GM21515 (cell line): Measurements from ENCODE around the gene PRKG1.

Experiments used
- ATAC-seq: cut with Tn5 transposase; IDR thresholded peaks from one replicate; pipeline ENCODE4 v1.9.1; 2021; ENCODE audit not compliant: unreplicated experiment

PRKG1 gene

DNA sequence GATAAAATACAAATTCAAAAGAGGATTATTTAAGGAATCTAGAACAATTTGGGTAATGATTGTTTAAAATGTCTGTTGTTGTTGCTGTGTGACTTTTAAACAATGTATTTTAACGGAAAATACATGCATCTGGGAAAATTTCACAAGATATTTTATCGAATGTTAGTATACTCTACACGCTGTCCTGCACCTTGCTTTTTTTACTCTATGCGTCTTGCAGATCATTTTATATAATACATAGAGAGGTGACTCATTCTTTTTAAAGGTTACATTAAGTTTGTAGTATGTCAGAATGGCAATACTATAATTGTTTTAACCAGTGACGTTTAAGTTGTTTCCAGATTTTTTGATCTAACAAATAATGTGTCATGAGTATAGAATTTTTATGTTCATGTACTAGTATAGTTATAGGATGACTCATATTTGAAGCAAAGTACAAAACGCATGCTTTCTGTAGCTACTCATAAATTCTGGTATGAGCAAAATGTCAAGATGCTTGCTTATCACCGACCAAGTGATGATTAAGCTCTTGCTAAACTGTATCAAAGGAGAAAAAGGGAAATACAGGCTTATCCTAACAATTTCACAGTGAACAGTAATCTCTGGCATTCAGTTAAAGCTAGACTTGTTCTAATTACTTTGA lies 1244.7 kb downstream of the PRKG1 start:
- no peak for ATAC-seq

DNA sequence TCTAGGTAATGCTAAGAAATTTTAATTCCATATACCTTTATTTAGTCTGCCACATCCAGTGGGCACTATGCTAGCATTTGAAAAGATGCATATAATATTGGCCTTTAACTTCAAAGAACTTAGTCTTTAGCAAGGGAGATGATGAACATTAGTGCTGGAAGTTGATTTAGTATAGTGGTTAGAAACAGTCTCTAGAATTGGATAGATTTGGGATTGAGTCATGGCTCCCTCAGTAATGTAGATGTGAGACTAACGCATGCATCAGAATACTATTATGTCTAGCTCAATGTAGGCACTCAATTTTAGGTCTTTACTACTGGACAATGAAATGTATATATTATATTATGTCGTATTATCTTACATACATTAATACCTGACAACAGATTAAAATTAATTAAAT lies 1245.6 kb downstream of the PRKG1 start:
- ATAC-seq, result no peak

DNA sequence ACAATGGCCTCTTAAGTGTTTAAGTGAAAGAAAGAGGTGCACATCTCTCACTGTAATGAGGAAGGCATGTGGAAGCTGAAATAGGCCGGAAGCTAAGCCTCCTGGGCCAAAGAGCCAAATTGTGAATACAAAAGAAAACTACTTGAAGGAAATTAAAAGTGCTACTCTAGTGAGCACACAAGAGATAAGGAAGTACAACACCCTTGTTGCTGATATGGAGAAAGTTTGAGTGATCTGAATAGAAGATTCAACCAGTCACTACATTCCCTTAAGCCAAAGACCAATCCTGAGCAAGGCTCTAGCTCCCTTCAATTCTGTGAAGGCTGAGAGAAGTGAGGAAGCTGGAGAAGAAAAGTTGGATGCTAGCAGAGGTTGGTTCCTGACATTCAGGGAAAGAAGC lies 1248.0 kb downstream of the PRKG1 start:
- ATAC-seq, result no peak

DNA sequence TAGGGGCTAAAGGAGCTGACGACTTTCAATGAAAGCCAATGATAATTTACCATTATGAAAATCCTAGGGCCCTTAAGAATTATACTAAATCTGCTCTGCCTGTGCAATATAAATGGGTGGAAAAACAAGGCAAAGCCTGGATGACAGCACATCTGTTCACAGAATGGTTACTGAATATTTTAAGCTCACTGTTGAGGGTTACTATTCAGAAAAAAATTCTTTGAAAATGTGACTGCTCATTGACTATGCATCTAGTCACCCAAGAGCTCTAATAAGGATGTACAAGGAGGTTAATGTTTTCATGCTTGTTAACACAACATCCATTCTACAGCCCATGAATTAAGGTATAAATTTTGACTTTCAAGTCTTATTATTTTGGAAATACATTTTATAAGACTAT lies 1248.6 kb downstream of the PRKG1 start:
- no peak for ATAC-seq

DNA sequence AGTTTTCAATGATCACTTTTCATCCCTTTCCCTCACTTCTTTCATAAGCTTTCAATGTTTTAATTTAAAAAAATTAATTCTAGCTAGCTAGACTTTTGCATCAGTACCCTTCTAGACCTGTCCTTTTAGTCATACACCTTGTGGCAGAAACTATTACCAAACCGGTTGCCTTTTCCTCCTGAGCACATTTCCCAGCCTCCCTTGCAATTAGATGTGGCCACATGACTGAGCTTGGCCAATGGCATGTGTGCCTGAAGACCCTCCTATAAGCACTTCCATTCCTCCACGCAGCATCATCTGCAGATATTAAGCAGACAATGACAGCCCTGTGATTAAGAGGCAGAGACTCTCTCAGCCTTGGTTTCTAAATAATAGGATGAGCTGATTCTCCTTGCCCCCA lies 1252.1 kb downstream of the PRKG1 start:
- ATAC-seq, result no peak

DNA sequence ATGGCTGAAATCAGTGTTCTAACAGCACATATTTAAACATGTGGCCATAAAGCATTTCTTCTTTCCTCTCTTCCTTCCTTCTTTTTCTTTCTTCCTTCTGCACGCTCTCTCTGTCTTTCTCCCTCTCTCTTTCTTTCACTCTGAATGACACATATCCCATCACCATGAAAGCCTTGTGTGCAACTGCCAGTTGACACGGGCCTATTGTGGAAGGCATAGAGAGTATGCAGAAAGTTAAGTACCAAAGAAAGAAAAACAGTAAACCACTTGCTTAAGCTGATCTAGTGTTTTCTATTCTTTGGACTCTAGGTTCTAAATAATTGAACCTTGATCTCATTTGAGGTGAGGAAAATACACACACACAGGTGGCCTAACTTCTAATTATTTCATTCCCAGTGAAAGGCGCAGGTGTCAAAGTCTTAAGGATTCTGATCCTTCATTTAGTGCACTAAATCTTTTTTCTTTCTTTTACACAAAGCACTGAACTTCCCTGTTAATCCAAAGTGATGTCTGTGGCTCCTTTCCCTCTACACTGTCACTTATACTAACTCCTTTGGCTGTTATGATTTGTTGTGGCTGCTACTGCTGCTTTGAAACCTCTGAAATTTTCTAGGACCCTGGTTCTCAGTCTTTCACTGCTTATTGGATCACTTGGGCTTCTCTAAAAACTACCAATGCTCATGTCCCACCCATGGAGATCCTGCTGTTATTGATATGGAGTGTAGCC lies 1257.5 kb downstream of the PRKG1 start:
- ATAC-seq, result no peak

DNA sequence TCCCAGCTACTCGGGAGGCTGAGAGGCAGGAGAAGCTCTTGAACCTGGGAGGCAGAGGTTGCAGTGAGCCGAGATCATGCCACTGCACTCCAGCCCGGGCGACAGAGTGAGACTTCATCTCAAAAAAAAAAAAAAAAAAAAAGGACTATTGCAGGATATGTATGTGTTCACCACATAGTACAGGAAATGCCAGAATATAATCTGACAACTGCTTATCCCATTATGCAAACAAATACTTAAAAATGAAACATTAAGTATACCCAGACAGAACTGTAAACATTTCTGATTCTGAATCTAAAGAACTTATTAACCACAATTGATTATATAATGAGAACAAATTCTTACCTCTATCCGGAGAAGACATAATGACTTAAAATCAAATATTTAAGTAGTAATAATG lies 1258.5 kb downstream of the PRKG1 start:
- ATAC-seq, result no peak

DNA sequence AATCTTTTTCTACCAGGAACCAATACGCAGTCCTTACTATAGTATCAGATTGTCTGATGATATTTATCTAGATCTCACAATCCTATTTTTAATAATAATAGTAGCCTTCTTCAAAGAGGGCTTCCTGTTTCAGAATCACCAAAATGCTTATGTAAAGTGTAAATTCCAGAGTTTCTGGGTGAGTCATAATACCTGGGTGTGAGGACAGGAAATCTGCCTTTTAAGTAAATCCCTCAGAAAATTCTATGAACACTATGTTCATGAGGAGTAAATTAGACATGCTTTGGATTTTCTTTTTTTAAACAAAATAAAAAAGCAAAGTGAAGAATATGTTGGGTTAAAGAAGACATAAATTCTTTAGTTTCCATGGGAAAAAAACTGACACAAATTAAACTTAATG lies 1260.3 kb downstream of the PRKG1 start:
- no peak for ATAC-seq

DNA sequence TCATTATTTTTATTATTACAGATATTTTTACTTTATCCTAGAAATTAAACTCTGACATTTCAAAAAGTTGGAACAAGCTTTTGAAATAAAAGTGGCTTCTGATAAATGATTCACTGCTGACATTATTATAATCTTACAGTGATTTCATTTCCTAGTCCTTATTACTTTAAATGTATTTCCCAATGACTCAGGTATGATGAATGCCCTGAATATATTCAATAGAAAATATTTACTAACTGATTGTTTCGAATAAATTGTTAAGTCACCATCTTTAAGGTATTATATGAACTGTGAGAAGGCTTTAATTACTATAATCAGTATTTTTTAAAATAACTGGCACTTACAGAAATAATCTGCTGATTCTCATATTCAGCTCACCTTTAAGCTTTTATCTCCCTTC lies 1261.4 kb downstream of the PRKG1 start:
- ATAC-seq, result no peak

DNA sequence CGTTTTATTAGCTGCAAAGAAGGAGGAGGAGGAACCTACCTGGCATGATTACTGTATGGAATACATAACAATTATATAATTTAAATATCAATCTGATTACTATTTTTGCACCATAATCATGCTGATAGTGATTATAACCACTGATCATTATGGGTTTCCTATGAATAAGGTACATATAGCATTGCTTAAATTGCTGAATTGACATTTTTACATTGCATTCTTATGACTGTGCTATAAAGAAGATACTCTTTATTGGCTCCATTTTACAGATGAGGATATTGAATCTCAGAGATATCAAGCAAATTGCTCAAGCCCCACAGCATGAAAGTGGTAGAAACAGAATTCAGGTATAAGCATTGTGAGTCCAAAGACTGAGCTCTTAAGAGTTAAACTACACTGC lies 1262.9 kb downstream of the PRKG1 start:
- no peak for ATAC-seq

DNA sequence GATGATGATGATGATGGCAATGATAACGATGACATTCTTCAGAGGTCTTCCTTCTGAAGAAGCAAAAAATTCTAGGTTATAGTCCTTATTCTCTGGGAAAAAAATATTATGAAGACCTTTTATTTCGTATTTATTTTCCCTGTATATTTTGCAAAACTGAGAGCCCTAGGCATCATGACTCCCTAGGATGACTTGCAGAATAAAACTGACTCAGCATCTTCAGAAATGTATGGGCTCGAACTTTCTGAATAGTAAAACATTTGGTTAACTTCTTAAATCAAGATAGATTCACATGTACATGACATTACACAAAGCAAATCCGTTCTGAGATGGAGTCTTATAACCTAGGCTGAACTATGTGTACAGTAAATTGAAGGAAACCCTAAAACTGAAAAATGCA lies 1269.2 kb downstream of the PRKG1 start:
- ATAC-seq, result no peak

DNA sequence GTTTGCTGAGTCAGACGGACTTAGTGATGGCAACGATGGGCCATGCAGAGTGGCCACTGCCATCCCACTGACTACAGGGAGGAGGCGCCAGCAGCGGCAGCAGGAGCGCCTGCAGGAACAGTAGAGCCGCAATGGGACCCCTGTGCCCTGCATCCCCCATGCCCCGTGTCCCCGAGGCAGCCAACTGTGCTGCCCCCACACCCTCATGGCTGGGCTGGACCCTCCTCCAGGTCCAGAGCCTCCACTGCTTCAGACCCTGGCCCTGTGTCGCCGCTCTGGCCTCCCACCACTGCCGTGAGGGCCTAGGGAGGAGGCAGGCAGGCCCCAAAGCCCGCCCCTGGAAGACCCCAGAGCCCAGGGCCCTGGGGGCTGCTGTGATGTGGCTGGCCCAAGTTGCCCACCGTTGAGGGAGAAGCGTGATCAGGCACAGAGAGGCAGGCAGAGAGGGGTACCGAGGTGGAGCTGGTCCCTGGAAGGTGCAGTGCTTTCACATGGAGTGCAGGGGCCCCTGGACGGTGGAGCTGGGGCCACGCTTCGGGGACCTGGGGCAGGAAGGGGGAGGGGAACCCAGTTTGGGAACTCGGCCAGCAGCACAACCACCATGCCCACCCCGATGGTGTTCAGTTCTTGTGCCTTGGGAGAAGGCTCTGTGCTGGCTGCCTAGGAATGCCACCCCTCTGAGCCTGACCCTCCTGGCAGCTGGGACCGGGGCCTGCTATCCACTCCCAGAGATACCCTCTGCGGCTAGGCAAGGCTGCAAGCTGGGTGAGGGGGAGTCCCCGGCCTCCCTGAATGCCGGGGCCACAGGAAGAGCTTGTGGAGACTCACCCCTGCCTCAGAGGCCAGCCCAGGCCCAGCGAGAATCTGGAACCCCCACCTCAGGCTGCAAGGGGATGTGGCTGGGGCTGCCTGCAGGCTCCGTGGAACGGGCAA lies 1272.4 kb downstream of the PRKG1 start:
- no peak for ATAC-seq

DNA sequence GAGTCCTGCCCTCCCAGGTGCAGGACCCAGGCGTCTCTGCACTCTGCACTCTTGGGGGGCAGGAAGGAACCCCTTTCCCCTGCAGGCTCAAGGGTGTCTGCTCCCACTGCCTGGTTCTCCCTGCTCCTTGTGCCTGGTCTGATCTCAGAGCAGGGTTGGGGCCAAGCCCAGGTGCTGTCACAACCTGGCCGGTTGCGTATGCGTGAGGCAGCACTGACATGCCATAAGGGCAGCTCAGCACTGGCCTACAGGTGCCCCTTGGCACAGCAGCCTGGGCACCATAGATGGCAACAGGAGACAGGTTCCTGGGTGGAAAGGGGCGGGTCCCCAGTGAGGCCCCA lies 1273.0 kb downstream of the PRKG1 start:
- no peak for ATAC-seq
